Heart left ventricle (tissue), 13 donors: ENCODE measurements around the gene BIN1.

Experiments used
- POLR2A ChIP-seq, 2 donors: fragments of 450-650 bp; IDR thresholded peaks; one replicate each; pipeline ENCODE4 v1.6.1; 2017; ENCODE audit warnings: antibody characterized with exemption in 2 of 2, mild to moderate bottlenecking in 2 of 2, moderate library complexity in 2 of 2
- TF ChIP-seq, protein P1 (sequence below), 12 donors: fragments of 200-600 bp; sonication (generic) in 4 of 12; IDR thresholded peaks; one replicate each; pipeline versions ENCODE4 v1.5.0 to v1.8.0; 2018 to 2022; ENCODE audit warnings: antibody characterized with exemption in 12 of 12, mild to moderate bottlenecking in 5 of 12
- donor health status: ischemic (EF 13 %, LVEDD 7.1; RV severe dilation, severe dysfunction).
- donor health status: DM: no; HTN: yes; CAD: no.
- donor health status: DM: no; HTN: no; CAD: no.
- donor health status: ischemic (EF 25% LVEDD 6.9; RV normal size, moderate dysfunction).
- donor health status: ischemic (EF 25% LVEDD 5.7; RV mildly dilated, moderate dysfunction).
- donor health status: ischemic (EF 35%, LVEDD 5.7; RV mildly dilated, moderate dysfunction).
- donor health status: nonischemic (EF 11% LVEDD 7.7; RV severe dilation, severe dysfunction).
- donor health status: DM: yes; HTN: yes; CAD: no.
- donor health status: PGD.
- donor health status: ischemic (EF 29% LVEDD 5.4; RV normal size, mild dysfunction).
- donor health status: nonischemic (EF 23%, LVEDD 6.1; RV moderate dilation, normal function).

DNA sequence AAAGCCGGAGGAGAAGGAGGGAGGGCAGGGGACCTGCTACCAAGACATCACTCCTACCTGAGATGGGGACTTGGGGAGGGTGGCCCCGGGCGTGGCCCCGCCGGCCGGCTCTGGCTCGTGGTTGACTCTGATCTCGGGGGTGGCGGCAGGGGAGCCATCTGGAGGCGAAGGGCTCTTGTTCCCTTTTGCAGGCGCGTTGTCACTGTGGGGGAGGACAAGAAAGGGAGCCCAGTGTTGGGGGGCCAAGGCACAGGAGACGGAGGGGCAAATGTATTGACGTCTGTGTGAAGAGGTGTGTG is 48.1 kb downstream of the BIN1 start:
- TF ChIP-seq, protein P1, sequence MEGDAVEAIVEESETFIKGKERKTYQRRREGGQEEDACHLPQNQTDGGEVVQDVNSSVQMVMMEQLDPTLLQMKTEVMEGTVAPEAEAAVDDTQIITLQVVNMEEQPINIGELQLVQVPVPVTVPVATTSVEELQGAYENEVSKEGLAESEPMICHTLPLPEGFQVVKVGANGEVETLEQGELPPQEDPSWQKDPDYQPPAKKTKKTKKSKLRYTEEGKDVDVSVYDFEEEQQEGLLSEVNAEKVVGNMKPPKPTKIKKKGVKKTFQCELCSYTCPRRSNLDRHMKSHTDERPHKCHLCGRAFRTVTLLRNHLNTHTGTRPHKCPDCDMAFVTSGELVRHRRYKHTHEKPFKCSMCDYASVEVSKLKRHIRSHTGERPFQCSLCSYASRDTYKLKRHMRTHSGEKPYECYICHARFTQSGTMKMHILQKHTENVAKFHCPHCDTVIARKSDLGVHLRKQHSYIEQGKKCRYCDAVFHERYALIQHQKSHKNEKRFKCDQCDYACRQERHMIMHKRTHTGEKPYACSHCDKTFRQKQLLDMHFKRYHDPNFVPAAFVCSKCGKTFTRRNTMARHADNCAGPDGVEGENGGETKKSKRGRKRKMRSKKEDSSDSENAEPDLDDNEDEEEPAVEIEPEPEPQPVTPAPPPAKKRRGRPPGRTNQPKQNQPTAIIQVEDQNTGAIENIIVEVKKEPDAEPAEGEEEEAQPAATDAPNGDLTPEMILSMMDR (IDR thresholded peaks at IDR 0.05) = no peak
- TF ChIP-seq POLR2A (IDR thresholded peaks at IDR 0.05) = no peak
